ENCODE results near the gene AGPAT4. TPM values are rescaled to one million over a fixed set of nuclear protein-coding genes. Genes with fewer than 3 reads are reported as not detected.
"Not testable (repeated sequence)": the region's sequence is repeated elsewhere in the genome, so short reads cannot be mapped to it uniquely, and the experiment has no call there.

Gene AGPAT4
- total RNA-seq, 1 donor from 2014 or later, result 8.0 TPM

DNA sequence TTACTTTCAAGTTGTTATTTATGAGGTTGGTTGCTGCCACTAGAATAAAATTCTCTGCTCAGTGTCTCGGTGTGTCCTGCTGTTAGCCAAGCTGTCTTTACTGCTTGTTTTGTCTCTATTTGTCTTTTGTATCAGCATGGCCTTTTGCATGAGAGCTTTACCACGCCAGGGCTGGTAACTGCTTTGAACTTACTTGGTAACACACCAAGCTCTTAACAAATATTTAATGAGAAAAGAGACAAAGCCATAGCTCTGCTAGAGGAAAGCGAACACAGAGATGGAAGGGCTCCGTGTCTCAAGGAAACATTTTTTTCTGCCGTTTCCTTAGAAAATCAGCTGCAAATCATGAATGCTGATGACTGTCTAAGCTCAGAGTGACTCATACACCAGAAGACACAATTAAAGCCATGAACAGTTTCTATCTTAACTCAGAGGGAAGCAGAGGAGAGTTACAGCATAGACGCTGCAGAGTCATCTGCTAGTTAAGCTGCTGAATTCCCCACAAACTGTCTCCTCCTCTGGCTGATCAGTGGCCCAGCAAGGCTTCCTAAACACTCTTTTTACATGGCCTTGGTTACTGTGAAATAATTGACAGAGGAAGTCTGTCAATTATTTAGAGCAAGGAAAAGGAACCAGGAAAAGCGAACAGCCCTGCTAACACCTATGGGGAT is 44.8 kb downstream of the AGPAT4 start:
- DNase-seq (ENCODE audit: low spot score), result no peak

DNA sequence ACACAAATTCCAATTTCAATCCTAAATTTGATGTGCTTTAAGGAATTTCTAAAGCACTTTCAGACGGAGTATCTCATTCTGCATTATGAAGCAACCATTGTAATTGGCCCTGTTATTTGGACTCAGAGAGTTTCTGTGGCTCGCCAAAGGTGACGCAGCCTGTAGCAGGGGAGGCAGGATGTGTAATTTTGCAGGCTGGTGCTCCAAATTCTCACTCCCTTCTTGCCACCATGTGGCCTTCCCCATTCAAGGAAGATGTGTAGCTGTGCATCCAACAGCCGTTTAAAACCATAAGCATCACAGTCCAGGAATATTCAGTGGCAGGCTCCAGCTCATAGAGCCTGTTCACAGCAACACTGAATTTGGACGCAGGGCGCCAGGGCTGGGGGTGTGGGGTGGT is 45.8 kb downstream of the AGPAT4 start:
- DNase-seq (ENCODE audit: low spot score), result no peak

DNA sequence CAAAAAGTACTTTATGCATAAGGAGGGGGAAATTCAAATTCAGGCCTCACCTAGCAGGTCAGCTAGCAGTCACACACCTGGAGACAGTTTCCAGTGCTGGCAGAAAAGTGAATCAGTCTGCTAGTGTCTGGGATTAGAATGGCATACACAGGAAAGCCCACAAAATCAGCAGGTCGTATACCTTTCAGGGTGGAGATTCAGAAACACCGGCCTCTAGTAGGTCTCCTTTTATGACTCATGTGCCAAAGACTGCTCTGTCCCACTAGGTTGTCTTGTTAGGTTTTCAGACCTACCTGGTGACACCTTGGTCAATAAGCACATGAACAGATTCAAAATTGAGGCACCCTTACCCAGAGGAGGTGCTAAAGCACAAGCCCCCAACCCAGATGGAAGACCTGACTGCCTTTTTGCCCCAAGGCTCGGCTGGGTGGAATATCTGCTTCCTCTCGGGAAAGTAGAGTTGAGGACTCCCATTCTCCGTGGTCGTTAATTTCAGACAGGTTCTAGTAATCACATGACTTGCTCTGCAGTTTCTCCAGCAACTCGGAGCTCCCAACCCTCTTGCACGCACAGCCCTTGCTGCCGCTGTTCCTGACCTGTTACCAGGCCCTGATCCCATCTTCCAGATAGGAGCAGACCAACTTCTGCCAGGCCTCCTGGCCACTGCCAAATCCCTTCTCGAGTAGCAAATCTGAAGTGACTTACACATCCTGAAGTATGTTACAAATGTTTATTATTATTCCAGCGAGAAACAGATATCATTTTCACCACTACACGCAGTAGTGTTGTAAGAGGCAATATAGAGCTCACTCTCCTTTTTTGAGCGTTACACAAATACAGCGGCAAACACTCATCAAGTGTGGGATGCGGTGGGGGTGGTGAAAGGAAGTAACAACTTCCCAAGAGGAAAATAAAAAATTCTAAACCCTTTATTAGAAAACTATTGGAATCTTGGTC is 46.6 kb downstream of the AGPAT4 start:
- DNase-seq (ENCODE audit: low spot score), result no peak

DNA sequence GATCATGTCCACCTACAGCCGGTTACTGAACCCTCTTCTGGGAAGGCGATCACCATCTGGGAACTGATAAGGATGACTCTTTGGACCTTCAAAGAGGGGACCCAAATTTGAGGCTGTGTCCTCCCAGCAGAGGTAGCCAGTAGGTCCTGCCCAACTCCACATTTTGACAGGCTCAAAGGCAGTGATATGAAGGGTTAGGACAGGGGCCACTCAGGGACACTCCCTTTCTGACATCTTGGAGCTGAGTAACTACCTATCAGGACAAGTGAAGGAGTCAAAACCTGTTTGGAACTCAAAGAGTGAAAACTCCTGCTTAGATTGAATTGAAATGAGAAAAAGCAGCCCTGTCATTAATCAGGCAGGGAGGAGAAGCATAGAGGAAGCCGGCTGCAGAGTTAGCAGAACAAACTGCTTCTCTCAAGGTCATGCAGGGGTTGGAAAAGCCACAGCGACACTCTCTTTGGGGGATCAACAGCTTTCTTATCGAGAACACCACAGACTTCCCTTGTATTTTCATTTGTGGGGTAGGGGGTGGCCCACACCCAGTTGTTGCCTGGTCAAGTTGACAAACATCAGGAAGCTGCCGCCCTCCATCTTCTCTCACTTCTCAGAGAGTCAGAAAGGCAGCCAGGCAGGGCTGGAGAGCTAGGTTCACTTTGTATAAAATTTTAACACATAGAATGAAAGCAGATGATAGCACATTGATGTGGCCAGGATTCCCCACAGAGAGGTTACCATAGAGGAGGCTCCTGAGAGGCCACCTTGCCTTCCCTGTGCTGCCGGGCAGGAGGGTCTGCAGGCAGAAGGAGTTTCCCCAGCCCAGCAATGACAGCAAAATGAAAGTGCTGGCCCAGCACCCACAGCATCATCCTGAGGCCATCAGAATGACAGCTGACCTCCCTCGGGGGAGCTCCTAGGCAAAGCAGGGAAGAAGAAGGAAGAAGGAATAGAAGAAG is 47.6 kb downstream of the AGPAT4 start:
- DNase-seq (ENCODE audit: low spot score), result no peak

DNA sequence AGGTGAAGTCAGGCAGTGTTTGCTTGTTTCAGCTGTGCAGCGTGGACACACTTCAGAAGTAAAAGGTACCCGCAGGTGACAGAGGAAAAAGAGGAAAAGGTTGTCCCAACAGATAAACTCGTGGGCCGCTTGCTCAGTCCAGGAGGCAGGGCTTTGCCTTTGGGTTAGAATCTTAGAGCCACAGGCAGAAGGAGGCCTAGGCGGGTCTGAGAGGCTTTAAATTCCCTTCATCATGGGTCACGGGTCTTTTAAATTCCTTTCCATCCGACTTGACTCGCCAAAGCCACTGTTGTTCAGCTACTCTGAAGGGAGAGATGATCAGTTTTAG is 48.2 kb downstream of the AGPAT4 start:
- no peak for DNase-seq (ENCODE audit: low spot score)

DNA sequence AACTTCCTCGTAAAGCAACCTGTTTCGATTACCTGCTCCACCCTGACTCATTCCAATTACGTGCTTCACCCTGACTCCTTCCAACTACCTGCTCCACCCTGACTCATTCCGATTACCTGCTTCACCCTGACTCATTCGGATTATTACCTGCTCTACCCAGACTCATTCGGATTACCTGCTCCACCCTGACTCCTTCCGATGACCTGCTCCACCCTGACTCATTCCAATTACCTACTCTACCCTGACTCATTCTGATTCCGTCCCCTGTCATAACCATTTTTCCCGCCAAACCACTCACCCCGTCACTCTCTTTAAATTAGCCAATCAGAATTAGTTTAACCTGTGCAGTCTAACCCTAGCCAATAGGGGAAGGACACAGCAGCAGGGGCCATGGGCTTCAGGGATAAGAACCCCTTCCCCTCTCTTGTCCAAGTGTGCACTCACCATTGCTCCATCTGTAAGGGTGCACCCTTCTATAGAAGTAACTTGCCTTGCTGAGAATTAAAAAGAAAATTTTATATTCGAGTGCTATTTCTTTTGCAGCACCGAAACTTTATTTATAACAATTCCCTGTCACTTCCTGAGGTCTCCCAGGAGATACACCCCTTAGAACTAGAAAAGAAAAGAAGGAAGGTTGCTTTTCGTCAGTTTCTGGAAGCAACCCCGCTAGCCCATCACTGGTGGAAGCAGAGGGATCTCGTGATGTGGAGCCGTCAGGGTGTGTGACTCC is 48.7 kb downstream of the AGPAT4 start:
- not testable (repeated sequence) for DNase-seq (ENCODE audit: low spot score)

DNA sequence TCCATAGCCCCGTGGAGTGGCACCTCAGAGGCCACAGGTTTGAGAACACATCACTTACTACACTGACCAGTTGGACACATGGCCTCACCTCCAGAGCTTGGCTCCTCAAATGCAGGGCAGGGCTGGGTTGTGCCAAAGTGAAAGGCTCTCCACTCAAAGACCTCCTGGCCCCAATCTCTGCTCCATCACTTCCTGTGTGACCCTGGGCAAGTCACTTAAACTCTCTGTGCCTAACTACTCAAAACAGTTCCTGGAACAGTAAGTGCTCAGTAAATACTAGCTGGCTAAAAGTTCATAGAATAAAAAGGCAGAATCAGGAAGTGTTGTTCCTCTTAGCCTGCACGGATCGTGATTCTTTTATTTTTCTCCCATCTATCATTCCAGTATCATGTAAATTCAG is 50.2 kb downstream of the AGPAT4 start:
- DNase-seq (ENCODE audit: low spot score), result no peak

DNA sequence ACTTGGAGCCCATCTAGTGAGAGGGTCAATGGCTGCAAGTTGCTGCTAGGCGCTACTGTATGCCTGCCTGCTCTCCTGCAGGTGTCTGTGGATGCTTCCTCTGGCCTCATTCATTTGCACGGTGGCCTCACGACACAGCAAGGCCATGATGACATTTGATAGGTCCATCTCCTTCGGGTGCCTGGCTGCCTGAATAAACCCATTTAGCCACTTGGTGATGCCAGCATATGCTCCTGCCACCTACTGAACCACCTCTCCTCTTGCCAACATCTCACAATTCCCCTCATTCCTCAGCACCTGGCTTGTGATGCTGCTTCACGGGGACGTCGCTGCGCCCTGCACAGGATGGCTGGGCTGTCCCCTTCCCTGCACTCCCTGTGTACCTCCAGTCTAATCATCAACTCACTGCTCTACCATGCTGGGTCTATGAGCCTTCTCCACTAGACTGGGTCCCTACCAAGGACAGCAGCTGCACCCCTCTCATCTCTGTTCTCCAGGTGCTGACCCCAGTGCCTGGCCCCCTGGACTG is 51.1 kb downstream of the AGPAT4 start:
- no peak for DNase-seq (ENCODE audit: low spot score)

DNA sequence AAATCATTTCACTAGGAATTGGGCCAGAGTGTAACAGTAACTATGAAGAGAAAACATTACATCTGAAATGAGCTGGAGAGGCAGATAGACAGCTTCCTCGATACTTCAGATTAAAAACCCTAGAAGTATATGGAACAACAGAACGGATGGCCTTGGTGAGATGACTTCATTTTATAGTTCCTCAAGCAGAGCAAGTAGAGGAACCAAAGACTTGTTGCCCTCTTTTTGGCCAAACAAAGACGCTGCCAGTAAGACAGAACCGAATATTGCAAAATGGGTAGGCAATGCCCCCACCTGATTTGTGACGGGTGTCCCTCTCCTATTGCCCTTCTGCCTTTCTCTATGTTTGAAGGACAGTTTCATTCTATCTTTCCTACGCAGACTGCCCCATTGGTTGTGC is 53.5 kb downstream of the AGPAT4 start:
- DNase-seq (ENCODE audit: low spot score), result no peak

DNA sequence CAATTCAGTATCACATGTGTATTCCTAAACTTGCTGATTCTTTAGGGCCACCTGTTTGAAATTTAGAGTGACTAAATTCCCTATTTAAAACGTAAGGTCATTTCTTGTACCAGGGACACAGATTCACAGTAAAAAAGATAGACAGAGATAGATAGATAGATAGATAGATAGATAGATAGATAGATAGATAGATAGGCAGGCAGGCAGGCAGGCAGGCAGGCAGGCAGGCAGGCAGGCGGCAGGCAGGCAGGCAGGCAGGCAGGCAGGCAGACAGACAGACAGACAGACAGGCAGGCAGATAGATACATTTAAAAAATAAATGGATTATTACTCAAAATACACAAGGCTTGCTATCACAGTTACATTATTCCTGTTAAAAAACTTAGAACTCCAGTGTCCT is 54.2 kb downstream of the AGPAT4 start:
- DNase-seq (ENCODE audit: low spot score), result no peak

DNA sequence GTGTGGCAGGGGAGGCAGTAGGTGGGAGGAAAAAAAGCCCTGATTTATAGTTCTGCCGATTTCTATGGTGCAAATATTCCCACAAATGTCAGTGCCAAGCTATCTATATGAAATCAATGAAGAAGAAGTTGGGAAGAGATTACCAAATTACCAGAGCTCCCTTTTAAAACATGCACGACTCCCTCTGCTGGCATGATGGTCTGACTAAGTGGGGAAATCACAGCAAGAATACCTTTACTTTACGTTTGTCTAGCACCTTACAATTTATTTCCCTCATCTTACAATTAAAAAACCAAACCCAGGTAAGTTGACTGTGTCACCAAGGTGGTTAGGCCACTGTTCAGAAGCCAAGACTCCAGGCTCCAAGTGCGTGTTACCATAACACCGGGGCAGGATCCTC is 55.6 kb downstream of the AGPAT4 start:
- no peak for DNase-seq (ENCODE audit: low spot score)

DNA sequence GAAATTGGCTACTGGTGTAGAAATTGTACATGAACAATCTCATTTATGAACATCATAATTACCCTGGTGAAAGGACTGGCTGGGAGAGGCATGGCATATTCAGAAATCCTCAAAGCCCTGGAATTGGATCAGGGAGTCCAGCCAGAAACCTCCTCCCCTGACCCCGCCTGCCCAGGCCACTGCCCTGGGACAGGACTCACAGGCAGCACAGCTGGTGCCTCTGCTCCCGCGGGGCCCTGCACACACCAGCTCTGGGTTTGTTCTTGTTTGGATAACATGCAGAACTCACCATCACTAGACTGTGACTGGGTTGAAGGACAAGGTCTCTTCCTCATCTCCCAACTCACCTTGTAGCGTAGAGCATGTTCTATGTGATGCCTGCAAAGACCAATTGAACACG is 56.2 kb downstream of the AGPAT4 start:
- DNase-seq (ENCODE audit: low spot score), result no peak

DNA sequence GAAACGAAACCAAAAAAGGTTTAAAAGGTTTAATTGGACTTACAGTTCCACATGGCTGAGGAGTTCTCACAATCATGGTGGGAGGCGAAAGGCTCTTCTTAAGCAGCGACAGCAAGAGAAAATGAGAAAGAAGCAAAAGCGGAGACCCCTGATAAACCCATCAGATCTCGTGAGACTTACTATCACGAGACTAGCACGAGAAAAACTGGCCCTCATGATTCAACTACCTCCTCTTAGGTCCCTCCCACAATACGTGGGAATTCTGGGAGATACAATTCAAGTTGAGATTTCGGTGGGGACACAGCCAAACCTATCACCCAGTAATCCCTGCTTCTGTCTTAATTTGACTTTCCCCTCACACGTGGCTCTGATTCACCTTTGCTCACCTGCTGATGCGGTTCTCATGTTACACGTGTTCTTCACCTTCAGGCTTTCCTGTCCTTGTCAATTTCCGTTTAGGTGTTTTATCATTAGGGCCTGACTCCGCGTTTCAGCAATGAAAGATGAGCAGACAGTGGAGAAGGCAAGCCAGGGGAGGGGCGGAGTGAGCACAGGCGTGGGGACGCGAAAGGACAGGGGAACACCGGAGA is 57.1 kb downstream of the AGPAT4 start:
- DNase-seq (ENCODE audit: low spot score), result no peak

DNA sequence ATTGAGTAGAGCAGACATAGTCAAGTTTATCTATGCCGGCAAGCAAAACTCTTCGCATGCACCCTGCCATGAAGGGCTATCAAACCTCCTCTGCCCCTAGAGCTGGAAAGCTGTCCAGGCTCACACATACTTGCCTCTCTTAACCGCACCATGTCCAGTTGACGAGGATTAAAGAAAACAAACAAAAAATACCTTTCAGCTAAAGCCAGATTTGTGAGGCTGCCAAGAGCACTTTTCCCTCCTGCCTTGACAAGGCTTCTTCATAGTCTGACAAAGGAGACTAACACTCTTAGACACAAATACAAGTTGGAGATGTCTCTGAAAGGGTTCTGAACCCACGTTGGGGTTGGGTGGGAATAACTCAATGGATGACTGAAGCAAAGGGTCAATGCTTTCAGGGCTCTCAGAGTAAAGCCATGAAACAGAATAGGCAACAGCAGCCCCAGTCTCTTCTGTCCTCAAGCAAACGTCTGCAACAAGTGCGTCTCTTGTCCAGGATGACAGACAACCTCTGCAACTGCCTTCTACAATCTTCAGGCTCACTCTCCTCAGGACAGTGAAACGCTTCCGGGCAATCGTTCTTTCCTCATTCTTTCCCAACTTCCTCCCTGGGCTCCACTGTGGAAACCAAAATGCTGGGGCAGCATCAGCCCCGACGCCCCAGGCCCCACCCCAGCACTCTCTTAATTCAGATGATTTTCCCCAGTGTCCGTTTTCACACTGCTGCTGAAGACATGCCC is 57.8 kb downstream of the AGPAT4 start:
- DNase-seq (ENCODE audit: low spot score), result no peak

DNA sequence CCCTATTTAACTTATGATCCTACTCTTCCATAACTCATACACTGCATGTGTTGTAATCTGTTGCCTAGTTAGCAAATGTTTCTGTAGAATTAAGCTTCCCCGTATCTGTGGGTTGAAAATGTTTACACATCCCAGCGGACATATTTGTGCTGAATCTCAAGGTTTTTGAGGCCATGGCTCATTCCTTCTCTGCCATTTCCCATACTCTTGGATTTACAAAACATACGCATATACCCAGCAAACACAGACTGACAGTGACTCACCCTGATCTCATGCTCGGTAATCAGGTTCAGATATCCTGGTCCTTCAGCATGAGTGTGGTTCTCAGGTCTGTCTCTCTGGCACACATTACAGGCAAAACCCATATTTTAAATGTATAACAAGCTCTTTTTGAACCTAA is 58.7 kb downstream of the AGPAT4 start:
- DNase-seq (ENCODE audit: low spot score), result no peak

DNA sequence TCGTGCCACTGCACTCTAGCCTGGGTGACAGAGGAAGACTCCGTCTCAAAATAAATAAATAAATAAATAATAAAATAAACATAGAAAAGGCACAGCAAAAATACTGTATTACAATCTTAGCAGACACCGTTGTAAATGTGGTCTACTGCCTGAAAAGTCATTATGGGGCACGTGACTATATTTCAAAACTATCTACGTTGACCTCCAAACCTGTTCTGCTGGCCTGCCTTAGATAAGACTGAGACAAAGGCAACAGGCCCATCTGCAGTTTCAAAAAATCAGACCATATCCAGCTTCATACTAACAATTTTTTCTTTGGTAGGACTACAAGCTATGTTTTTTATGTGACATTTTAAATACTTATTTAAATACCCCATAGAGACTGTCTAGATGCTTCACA is 59.1 kb downstream of the AGPAT4 start:
- DNase-seq (ENCODE audit: low spot score), result no peak

DNA sequence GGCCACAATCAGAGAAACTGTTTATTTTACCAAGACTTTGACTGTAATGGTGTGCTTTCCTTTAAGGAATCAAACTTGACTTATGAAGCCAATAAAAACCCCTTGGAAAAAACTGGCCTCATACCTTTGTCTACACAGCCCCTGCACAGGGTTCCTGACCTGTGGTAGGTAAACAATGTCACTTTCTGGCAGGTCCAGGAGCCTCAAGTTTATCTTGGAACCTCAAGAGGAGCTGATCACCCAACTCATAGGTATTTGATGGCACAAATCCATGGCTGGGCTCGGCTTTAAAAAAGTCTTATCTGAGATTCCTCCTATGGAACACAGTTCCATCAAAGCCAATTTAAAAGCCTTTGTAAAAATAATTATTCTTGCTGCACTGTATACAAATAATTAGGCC is 61.0 kb downstream of the AGPAT4 start:
- no peak for DNase-seq (ENCODE audit: low spot score)

DNA sequence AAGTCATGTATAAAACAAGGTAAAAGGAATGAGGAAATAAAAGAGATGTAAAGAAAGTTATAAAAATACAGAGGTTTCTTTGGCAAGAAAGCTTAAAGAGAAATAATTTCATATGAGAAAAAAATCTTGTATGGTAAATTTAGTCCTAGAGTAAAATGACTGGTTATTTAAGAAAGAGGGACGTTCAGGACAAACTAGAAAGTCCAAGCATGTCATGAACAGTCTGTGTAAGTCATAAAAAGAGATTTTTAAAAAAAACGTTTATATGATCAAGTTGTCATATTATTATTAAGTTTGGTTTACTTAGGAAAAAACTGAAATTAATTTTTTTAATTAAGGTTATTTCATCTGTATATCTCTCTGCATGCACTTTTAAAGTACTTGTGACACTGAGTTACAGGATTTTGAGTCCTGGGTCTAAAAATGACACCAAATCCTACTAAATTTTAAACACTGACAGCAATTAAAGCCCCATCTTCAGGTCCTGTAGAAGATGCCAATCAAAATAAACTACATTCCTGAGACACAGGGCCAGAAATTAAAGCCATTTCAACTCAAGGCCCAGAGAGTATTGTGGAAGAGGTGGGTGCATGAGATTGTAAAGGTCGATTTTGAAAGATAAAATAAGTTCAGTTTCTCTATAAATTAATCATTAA is 62.4 kb downstream of the AGPAT4 start:
- DNase-seq (ENCODE audit: low spot score), result no peak

DNA sequence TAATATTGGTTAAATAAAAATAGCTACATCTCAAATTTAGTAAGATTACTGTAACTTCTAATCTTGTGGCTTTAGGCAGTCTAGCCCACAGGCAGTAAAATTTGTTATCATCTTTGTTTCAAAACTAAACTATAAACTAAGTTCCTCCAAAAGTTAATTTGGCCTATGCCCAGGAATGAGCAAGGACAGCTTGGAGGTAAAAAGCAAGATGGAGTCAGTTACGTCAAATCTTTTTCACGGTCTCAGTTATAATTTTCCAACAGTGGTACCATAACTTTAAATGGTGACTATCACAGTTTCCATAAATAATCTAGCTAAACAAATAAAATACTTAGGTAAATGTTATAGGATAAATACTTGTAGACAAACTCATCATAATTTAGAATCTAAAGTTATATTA is 63.0 kb downstream of the AGPAT4 start:
- DNase-seq (ENCODE audit: low spot score), result no peak
